GM21528 (cell line): ENCODE measurements around the gene RTTN.

Experiments used
- ATAC-seq: cut with Tn5 transposase; IDR thresholded peaks from one replicate; pipeline ENCODE4 v1.9.1; 2021; ENCODE audit warnings: mild to moderate bottlenecking, moderate library complexity; ENCODE audit not compliant: unreplicated experiment, low FRiP score

RTTN gene

GRCh38 chr18:69953191-69953590 lies 252.3 kb downstream of the RTTN start:
- ATAC-seq: no peak
